GM12892 (cell line): ENCODE measurements around the gene SERPINB10.

Source experiments
- DNase-seq: peaks from one replicate; pipeline ENCODE4 v3.0.0; 2011; ENCODE audit not compliant: insufficient read length
- FAIRE-seq: peaks from 2 replicates; lab custom pipeline; 2011; peaks lifted over from hg19 to GRCh38; lab: Jason Lieb, UNC
- POLR2A ChIP-seq: IDR thresholded peaks from 2 replicates; pipeline ENCODE4 v1.6.1; 2011; ENCODE audit warnings: low read depth, low read length, control low read depth
- POLR2AphosphoS5 ChIP-seq: IDR thresholded peaks from 2 replicates; pipeline ENCODE4 v1.6.1; 2011; ENCODE audit warnings: low read depth, low read length, control low read depth
- TAF1 ChIP-seq: IDR thresholded peaks from 2 replicates; pipeline ENCODE4 v1.6.1; 2011; ENCODE audit warnings: low read depth, mild to moderate bottlenecking, control low read depth, low read length, borderline replicate concordance

SERPINB10 gene

DNA sequence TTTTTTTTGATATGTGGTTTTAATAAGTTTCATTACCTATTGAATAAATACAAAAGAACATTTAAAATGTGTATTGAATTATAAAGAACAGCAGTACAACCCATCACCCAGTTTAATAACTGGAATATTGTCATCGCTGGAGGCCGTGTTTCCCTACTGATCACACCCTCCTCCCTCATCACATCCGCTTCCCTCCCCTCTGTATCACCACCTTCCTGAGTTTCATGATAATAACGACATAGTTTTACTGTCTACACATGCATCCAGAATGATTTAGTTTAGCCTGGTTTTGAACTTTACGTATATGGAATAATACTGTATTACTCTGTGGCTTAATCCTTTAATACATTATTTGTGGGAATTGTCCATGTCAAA is 64.2 kb downstream of the SERPINB10 start:
- TF ChIP-seq POLR2A = no peak
- no peak for TF ChIP-seq TAF1
- no peak for TF ChIP-seq POLR2AphosphoS5
- DNase-seq = no peak
- FAIRE-seq = no peak

- TF ChIP-seq POLR2AphosphoS5 (no peak), TAF1 (no peak), POLR2A (no peak)
- FAIRE-seq (peak; percentile 77), DNase-seq (no peak)
These were observed 67.2 kb downstream of the SERPINB10 start for GRCh38 chr18:63974991-63975390.

DNA sequence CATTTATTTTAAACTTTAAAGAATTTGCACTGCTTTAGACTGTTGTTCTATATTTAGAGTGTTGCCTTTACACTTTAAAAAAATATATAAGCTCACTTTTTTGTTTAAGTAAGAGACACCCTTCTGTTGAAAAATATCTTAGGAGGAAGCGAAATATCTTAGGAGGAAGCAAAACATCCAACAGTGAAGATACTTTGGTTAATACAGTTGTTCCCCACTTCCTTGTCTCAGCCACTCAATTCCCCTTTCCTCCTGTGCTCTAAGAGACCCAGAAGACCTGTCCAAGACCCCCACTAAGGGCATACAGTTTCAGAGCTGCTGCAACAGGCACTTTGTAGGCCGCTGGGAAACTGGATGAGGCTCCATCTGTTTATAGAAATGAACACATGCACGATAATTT is 67.9 kb downstream of the SERPINB10 start:
- no peak for FAIRE-seq
- no peak for DNase-seq
- TF ChIP-seq POLR2A = no peak
- no peak for TF ChIP-seq TAF1

DNA sequence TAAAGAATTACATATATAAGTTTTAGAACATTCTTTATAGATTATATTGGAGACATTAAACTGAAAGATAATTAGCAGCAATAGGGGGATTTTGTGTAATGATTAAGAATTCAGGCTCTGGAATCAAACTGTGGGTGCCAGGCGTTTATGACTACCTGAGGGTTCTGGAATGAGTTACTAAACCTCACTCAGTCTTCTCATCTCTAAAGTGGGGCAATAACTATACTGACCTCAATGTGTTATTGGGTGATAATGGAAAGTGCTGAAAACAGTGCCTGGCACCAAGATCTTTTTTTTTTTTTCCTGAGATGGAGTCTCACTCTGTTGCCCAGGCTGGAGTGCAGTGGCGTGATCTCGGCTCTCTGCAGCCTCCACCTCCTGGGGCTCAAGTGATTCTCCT is 69.3 kb downstream of the SERPINB10 start:
- TF ChIP-seq TAF1 (no peak), POLR2AphosphoS5 (no peak), POLR2A (no peak)
- DNase-seq = no peak
- FAIRE-seq = no peak

GRCh38 chr18:63979409-63979920 is 71.7 kb downstream of the SERPINB10 start:
- DNase-seq (no peak), FAIRE-seq (peak; percentile 78)
- TF ChIP-seq POLR2A (no peak), POLR2AphosphoS5 (no peak), TAF1 (no peak)

DNA sequence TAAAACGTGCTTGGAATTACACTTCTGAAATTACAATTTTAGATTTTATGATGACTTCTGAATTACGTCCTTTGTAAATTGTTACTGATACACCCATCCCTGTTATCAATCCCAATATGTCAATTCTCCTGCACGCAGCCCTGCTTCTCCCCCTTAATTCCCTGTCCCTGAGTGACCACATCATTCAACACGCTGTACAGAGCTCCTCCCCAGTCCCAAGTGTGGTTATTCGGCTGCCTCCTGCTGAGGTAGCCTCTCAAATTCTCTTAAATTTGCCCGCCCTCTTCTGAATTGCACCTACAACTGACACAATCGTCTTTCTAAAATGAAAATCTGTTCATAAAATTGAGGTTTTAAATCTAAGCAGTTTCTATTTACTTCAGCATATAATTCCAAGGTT is 72.3 kb downstream of the SERPINB10 start:
- no peak for FAIRE-seq
- TF ChIP-seq TAF1 = no peak
- no peak for TF ChIP-seq POLR2AphosphoS5
- no peak for TF ChIP-seq POLR2A
- no peak for DNase-seq

DNA sequence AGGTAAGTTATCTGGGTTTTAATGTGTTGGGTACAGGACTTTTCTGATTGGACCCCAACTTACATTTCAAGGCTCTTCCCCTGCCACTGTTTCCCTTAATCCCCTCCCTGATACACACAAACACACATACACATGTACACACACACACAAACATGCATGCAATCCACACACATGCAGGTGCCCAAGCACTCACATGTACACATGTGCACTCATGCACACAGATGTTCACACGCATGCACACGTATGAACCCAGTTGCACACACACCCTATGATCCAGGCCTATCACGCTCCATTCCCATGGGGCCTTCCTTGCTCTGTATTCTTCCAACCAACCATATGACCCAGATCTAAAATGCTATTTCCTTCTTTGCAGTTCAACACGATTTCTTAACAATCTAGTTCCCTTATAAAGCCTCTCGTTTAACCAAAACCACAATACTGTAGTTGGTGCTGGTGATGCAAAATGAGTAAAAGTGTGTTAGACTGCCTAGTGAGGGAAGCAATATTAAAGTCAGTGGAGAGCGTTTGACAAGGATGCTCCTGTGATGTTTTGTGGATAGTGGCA is 73.2 kb downstream of the SERPINB10 start:
- no peak for FAIRE-seq
- DNase-seq = no peak
- no peak for TF ChIP-seq POLR2AphosphoS5
- no peak for TF ChIP-seq POLR2A
- no peak for TF ChIP-seq TAF1

- TF ChIP-seq POLR2AphosphoS5 (no peak), TAF1 (no peak), POLR2A (no peak)
- FAIRE-seq (no peak), DNase-seq (no peak)
These were observed 74.0 kb downstream of the SERPINB10 start for GRCh38 chr18:63981719-63982118.

GRCh38 chr18:63982361-63982760 is 74.6 kb downstream of the SERPINB10 start:
- FAIRE-seq = no peak
- no peak for TF ChIP-seq POLR2AphosphoS5
- no peak for TF ChIP-seq TAF1
- no peak for TF ChIP-seq POLR2A
- DNase-seq = no peak
